GM19023 (cell line): Measurements from ENCODE around the gene CFL1.
"Not testable (repeated sequence)": the region's sequence is repeated elsewhere in the genome, so short reads cannot be mapped to it uniquely, and the experiment has no call there.

Experiments
- ATAC-seq: cut with Tn5 transposase; IDR thresholded peaks from one replicate; pipeline ENCODE4 v1.9.1; 2021; ENCODE audit warnings: mild to moderate bottlenecking, moderate library complexity; ENCODE audit not compliant: unreplicated experiment

Gene CFL1

GRCh38 chr11:65844231-65844872 is 13.6 kb downstream of the CFL1 start:
- ATAC-seq = no peak

GRCh38 chr11:65843811-65844210 is 14.2 kb downstream of the CFL1 start:
- ATAC-seq = no peak

- no peak for ATAC-seq
These were observed 15.8 kb downstream of the CFL1 start for GRCh38 chr11:65842144-65842543.

GRCh38 chr11:65834202-65834601 is 23.8 kb downstream of the CFL1 start:
- ATAC-seq = no peak

GRCh38 chr11:65833297-65834030 is 24.5 kb downstream of the CFL1 start, which contains the start of gene SNX32:
TSS of gene SNX32 (plus strand) at chr11:65833963. CDS start at chr11:65834066, 103 bp downstream.
- peak; percentile 93 for ATAC-seq

- ATAC-seq = not testable (repeated sequence)
These were observed 25.7 kb downstream of the CFL1 start for GRCh38 chr11:65832231-65832630.

GRCh38 chr11:65829459-65829858 is 28.5 kb downstream of the CFL1 start:
- ATAC-seq = no peak

- ATAC-seq = no peak
These were observed 30.8 kb downstream of the CFL1 start for GRCh38 chr11:65826984-65827735.

GRCh38 chr11:65822776-65823528 is 35.0 kb downstream of the CFL1 start:
- ATAC-seq = no peak

- ATAC-seq = no peak
These were observed 36.9 kb downstream of the CFL1 start for GRCh38 chr11:65821107-65821506.

GRCh38 chr11:65817835-65818680 is 39.9 kb downstream of the CFL1 start:
- ATAC-seq = no peak

- ATAC-seq = no peak
These were observed 40.6 kb downstream of the CFL1 start for GRCh38 chr11:65817312-65817834.

GRCh38 chr11:65816696-65817095 is 41.3 kb downstream of the CFL1 start:
- no peak for ATAC-seq

- ATAC-seq = no peak
These were observed 42.9 kb downstream of the CFL1 start for GRCh38 chr11:65814986-65815565.

GRCh38 chr11:65814131-65814985 is 43.6 kb downstream of the CFL1 start:
- ATAC-seq = no peak

GRCh38 chr11:65811764-65812475 is 46.1 kb downstream of the CFL1 start:
- no peak for ATAC-seq

GRCh38 chr11:65810046-65810868 is 47.7 kb downstream of the CFL1 start:
- no peak for ATAC-seq
